A673 (cell line): ENCODE measurements around the gene CRADD.

Experiments used
- EZH2 ChIP-seq: fragments of 200-600 bp; sonication (generic); IDR thresholded peaks from 2 replicates; pipeline ENCODE4 v1.6.1; 2017; ENCODE audit warnings: borderline replicate concordance, low read depth, mild to moderate bottlenecking, mixed read lengths, antibody characterized with exemption, low read length; ENCODE audit not compliant: poor library complexity, severe bottlenecking
- TF ChIP-seq, protein P1 (sequence below): fragments of 300-800, 200-600 bp; sonication (generic); conservative IDR thresholded peaks from 2 replicates; pipeline ENCODE4 v1.5.1; 2017; ENCODE audit warnings: low read depth, mild to moderate bottlenecking, antibody characterized with exemption, low read length, moderate library complexity, mixed read lengths

DNA sequence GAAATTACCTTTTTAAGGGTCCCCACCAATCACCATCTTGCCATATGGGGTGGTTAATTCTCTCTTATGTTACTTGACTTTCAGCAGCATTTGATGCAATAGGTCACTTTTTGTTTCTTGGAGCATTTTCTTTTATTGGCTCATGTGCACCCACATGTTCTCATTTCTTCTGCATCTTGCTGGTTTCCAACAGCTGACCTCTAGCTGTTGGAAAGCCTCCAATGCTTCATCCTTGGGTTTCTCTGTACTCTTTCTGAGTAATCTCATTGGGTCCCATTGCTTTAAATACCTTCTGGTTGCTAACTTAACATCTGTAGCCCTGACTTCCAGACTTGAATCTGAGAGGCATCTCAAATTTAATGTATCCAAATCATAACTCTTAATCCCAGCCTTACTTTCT lies 116.8 kb downstream of the CRADD start:
- TF ChIP-seq EZH2 = no peak
- TF ChIP-seq, protein P1, sequence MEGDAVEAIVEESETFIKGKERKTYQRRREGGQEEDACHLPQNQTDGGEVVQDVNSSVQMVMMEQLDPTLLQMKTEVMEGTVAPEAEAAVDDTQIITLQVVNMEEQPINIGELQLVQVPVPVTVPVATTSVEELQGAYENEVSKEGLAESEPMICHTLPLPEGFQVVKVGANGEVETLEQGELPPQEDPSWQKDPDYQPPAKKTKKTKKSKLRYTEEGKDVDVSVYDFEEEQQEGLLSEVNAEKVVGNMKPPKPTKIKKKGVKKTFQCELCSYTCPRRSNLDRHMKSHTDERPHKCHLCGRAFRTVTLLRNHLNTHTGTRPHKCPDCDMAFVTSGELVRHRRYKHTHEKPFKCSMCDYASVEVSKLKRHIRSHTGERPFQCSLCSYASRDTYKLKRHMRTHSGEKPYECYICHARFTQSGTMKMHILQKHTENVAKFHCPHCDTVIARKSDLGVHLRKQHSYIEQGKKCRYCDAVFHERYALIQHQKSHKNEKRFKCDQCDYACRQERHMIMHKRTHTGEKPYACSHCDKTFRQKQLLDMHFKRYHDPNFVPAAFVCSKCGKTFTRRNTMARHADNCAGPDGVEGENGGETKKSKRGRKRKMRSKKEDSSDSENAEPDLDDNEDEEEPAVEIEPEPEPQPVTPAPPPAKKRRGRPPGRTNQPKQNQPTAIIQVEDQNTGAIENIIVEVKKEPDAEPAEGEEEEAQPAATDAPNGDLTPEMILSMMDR = no peak
